GM18517 (cell line): ENCODE data around the gene METTL16.

Experiments
- ATAC-seq: cut with Tn5 transposase; IDR thresholded peaks from one replicate; pipeline ENCODE4 v1.9.1; 2021; ENCODE audit warnings: mild to moderate bottlenecking, moderate library complexity; ENCODE audit not compliant: unreplicated experiment

The METTL16 gene

DNA sequence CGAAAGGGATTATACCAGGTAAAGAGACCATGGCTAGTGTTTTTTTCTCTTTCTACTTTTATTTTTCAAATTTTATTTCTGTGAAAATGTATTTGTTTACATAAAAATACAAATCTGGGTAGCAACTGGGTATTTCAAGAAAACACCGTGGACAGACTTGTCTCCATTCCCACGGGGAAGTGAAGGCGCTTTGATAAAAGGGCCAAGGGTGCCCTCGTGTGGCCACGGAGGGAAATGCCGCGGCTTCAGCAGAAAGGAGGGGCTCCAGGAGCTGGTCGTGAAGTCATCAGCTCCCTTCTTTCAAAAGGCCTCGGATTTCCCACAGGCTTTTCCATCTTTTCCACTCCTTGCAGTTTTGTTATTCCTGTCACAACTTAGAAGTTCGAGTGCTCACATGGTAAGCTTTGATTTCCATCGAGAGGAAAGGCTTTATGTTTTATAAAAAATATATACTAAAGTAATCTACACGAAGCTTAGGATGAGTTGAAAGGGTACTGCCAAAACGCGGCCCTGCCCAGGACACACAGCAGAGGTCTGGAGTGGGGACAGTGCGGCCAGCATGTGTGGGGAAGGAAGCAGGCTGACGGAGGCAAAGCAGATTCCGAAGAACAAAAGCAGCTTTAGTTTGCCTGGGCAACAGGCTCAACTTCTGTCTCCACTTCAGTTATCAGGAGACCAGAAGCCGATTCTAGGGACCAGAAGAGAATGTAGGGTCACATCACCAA, 95.5 kb downstream of the METTL16 start:
- ATAC-seq: no peak

DNA sequence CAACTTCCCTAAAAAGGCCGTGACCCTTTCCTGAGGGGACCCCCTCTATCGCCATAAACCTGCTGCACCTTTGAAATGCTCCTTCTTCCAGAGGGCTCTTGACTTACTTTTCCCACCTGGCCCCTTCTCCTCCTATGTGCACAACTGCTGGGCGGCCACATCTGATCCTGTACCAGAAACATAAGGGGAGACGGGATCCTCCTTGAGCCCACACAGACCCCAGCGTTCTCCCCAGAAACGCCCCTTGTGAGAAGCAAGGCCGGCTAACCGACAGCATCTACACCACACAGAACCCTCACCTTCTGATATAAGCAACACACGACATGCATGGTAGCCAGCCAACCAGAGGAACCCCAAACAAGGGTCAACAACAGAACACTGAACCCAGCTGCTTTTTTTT, 96.6 kb downstream of the METTL16 start:
- no peak for ATAC-seq

DNA sequence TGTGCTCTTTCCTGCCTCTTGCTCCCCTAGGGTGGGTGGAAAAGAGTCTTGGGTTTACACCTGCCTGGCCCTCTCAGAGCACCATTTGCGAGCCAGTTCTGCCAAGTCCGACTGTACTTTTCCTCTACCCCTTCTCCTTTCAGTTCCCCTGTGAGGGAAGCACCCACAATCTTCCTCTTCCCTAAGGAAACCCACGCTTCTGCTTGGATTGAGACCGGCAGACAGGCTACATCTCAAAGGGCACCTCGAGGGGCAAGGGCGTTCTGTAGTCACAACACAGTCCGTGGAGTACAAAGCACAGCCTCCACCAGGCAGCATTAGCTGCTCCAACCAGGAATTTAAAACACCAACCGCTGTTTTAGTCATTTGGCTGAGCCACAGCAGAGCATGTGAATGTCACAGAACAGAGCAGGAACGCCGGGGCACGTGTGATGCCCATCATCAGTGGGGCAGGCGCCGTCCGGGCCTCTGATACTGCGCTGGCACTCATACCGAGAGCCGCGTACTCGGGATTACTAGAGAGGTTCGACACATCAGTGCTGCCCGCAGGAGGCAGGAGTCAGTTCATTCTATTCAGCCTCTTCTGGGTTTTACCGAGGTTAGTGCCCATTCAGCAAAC, 97.1 kb downstream of the METTL16 start:
- ATAC-seq: no peak

DNA sequence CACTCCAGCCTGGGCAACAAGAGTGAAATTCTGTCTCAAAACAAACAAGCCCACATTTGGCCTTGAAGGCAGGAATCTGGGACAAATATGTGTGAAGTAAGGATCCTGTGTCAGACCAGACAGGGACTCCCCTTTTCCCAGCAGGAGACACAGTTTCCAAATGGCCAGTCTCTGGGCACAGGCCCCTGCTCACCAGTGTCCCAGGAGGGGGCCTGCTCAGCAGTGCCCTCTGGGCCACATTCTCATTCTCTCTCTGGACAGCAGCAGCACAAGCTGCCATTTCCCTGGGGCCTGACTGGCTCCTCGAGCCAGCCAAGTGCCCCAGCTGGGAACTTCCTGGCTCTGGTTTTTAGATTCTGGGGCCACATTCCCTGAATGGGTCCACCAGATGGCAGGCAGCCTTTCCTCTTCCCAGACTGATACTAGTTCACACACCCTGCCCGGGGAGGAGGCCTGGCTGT, 99.1 kb downstream of the METTL16 start:
- no peak for ATAC-seq

DNA sequence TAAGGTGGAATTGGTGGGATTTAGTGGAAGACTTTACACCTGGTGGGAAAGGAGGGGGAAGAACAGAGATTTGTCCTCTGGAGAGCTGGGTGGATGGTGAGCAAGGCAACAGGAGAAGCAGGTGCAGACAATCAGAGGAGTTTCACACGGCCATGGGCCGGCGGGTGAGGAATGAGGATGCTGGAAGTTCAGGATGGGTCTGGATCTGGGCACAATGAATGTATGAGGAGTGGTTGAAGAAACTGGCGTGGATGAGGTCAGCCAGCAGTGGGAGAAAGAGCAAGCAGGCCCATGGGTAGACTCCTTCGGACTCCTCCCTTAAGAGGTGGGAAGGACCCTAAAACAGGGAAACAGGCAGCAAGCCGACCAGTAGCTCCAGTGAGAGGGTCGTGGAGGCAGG, 100.7 kb downstream of the METTL16 start:
- ATAC-seq: no peak

DNA sequence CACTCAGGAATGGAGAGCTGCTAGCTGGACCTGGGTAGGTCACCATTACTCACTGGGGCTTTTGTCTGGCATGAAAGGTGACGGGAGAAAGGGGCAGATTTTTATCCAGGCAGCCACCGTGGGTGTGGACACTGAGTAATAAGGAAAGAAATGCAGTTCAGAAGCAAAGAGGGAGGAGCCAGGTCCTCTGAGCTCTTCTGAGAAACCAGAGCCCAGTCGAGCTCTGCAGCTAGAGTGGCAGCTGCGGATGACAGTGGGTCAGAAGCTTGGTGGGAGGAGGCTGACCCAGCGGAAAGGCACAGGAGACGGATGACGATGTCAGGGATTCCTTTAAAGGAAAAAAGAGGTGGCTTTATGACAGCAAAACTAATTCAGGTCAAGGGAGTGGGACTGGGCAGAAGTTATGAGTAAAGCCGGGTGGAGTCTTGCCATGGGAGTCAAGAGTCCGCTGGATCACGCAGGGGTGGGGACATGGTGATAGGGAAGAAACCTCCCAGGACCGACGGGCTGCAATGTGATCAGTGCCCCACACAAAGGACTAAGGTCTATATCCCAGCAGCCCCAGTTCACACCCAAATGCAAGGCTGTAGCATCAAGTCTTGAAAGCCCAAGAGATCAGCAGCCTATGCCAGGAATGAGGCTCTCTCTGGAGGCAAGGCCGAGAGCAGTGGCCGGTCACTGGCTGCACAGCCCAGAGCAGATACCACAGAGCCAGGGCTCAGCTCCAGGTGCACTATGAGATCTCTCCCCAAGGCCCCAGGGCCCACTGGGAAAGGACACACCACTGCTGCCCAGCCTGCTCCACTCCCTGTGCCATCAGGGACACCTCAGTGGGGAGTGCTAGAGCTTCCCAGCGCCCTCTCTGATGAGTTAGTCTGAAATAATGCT, 104.5 kb downstream of the METTL16 start:
- no peak for ATAC-seq

DNA sequence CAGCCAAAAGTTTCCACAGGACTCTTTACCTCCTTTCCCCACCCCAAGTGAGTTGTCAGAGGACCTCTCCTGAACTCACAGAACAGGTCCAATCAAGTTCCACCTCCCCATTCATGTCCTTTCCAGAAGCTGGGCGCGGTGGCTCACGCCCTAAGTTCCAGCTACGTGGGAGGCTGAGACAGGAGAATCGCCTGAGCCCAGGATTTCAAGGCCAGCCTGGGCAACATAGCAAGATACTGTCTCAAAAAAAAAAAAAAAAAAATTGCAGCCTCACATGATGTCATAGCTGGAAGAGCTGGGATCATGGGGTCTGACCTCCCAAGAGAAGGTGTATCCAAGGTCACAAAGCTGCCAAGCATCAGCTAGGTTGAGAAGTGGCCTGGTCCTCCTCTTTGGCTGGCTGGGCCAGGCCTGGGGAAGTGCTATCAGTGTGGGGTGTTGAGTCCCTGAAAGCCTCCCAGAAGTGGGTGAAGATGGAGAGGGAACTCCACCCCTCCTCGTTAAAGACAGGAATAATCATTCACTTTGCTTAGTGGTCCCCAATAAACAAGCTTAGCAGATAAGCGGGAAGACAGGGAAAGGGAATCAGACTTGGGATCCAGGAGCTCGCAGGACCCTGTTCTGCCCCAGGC, 105.3 kb downstream of the METTL16 start:
- no peak for ATAC-seq

DNA sequence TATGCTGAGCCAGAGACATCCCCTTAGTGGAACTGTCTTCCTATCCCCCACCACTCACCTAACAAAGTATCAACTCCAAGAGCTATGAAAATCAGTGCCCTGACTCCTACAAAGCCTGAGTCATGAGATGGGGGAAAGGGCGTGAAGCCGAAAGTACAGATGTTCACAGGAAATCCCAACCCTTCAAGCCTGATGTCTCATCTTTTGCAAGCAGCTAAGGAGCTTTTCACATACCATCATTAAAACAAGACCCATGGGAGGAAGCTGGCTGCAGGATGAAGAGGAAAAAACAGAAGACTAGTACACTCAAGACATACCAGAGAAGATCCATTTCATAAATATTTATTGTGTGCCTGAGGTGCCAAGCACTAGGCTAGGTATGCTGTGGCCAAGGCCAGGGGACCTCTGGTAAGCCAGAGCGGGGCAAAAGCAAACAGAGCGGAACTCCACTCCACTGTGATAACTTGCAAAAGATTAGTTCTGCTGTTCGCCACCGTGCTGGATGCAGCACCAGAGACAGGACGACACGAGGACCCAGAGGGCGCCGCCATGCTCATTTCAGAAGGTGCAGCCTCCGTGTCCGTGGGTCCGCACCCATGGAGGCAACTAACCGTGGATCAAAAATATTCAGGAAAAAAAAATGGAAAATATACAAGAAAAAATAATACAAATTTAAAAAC, 106.3 kb downstream of the METTL16 start:
- no peak for ATAC-seq

DNA sequence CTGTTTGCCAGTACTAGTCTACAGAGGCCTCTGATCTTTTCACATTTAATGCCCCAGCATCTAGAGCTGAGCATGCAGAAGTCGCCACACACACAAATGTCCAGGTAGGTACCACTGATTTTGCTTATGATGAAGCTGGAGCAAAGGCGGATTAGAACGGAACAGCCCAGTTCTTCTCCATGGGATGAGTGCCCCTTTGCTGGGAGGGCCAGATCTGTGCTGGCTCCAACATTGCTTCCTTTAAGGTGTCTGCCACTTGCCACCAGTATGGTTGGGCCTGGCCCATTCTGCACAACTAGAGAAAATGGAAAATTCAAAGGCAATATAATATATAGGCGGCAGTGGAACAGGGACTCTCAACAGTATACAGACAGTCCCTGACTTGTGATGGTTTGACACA, 108.6 kb downstream of the METTL16 start:
- no peak for ATAC-seq

DNA sequence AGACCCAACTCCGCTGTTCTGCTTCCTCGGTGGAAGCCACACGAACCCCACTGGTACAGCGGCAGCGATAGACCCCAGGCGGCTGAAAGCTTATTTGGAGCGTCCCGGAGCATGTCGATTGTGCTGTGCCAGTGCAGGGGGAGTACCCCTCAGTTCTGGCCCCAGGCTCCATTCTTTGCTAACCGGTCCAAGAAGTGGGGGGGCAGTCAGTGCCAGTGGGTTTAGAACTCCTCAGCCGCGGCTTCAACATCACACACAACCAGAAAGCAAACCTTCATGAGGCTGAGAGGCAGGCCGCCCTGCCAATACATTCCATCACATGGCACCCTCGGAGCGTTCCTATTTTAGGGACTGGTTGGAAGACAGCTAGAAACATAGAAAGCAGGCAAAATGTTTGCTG, 109.1 kb downstream of the METTL16 start:
- ATAC-seq: no peak

DNA sequence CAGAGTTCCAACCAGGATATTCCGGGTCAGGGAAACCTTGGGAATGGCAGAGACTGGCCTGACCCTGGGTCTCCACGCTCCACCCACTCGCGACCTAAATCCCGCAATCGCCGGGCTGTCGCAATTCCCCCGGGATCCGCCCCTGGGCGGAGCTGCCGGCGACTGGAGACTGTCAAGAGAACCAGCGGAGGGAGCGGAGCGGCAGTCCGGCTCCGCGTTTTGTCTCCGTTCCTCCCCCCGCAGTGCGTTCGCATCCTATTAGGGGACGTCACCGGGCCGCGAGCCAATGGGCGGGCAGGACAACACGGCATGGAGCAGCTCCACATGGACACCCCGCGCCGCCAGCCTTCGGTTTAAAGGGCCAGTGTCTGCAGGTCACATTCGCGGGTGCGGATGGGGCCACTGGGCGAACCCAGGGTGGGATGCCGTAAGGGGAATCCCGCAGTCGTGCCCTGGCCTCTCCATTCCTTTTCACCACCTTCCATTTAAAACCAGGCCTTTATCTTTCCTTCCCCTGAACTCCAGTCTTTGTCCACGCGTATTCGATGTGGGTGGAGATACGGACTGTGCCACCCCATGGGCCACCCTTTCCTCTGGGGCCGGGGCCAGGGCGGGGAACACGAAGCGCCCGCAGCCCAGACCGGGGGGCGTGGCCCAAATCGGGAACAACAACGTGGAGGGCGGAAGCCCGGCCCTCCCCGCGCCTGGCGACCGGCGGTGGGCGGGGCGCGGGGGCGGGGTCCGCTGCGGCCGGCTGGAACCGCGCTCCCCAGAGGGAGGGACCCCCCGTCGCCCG, 110.1 kb downstream of the METTL16 start:
- peak; percentile 55 for ATAC-seq

DNA sequence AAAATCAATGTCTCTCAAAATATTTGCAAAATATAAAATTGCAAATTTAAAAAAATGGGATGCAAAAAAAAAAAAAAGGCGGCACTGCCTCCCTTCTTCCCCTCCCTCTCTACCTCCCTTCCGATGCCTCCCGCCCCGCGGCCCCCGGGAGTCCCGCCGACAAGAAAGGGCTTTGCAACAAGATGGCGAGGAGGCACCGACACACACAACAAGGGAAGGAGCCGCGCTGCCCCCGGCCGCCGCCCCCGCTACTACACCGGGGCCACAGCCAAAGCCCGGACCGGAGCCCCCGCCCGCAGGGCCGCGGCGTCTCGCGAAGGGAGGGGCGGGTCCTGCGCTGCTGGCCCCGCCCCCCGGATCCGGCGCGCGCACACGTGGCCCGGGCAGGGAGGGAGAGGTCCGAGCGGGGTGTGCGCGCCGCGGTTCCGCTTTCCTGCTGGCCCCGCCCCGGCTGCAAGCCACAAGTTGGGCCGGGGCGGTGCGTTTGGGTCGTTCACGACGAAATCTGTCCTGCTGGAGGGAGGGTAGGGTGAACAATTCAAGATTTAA, 110.7 kb downstream of the METTL16 start, which contains the start of gene MNT:
Gene MNT (minus strand): TSS at position 184 of the 549 bp plus-strand sequence. CDS start 348 bp downstream, outside the sequence.
- ATAC-seq: peak; percentile 25

DNA sequence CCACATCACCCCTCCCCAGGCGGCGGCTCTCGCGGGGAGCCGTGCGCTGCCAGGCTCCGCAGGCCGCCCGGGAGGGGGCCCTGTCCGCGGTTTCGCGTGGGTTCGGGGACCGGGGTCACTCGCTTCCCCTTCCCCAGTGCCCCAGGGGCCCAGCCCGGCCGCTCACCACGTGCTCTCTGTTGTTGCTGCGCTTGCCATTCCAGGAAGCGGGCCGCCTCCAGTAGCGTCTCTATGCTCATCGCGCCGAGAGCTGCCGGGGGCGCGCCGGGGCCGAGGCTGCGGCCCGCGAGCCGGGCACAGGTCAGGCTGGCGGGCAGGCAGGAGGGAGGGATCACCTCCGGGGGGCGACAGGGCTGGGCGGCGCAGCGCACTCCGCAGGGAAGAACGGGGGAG, 111.2 kb downstream of the METTL16 start:
- no peak for ATAC-seq

DNA sequence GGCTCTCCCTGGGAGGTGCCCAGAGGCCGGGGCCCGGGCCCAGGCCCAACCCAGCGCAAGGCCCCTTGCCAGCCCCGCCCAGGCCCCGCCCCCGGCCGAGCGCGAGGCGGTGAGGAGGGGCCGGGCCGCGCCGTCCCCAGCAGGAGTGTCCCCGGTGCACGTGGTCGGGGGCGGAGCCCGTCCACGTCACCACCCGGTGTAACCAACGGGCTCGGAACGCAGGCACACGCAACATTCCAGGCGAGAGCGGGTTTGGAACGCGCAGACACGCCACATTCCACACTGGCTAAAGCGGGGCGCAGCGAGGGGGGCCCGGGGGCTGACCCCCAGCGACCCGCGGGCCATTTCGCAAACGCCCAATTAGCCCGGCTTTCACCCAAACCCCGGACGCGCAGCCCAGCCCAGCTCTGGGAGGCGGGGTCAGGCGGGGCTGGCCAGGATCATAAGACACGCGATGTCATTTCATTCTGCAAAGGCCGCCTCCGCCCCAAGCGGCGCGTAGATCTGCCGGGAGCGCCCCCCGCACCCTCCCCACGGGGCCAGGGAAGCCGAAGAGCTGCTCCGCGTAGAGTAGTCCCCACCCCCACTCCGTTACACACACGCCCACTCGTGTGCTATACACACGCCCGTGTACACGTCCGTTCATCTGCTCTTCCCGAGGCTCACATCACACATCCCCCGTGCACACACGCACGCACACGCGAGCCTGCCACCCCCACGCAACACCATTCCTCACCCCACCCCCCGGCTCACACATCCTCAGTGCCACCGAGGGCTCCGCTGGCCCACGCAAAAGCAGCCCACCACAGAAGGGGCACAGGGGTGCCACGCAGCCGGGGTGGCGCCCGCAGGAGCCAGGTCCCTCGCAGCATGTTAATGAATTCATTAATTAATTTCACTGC, 111.9 kb downstream of the METTL16 start:
- peak; percentile 35 for ATAC-seq

DNA sequence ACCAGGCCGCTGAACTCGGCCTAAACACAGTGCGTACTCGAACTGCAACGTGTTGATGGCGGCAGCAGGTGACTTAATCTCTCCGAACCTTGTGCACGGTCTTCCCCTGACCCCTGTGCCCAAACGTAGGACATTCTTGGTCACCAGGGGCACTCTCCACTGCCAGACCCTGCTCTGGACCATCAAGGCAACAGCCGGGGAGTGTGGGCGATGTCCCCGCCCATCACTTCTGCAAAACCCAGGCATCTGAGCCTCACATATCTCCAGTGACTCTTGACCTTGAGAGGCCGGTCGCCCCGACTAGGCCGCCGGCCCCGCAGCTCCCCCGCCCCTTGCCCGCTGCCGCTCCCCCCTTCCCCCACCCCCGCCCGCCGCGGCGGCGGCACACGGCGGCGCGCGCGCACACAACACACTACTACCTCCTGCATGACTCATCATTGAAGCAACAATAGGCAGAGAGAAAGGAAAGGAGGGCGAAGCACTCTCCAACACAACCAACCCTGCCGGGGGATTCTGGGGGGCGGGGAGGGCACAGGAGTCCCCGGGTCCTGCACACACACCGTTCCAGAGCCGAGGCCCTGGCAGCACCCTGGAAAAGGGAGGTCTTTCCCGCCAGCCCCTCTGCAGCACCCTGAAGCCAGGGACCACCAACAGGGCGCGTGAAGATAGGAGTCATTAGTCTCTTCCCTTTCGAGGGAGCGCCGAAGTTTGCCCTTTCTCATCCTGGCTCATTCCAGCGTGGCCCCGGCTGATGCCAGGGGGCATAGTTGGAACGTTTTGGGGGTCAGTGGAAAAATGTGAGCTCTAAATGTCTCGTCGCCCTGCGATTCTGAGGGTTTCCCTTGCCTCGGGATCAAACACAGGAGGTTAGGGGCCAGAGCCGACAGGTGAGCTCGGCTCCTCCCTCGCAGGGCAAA, 112.8 kb downstream of the METTL16 start:
- no peak for ATAC-seq

DNA sequence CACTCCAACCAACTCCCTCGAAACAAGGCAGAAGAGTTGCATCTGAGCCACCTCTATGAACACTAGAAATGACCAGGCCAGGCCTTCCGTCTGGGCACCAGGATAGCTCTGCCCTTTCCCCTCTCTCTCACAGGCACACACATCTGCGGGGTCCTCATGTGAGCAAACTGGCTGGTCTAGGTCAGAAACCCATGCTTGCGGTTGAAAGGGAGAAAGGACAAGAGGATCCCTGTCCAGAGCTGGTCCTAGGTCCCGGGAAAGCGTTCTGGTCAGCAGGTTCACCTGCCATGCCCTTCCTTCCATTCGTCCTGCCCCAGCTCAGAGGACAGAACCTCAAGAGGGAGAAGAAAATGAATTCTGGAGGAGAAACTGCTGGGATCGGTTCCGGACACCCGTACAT, 113.5 kb downstream of the METTL16 start:
- no peak for ATAC-seq
